HUES48 (cell line): ENCODE data around the gene CTNNA2.

Experiments
- H3K27ac ChIP-seq: one replicate; pipeline ENCODE4 v1.7.0; 2013; ENCODE audit warnings: low read depth, low read length, inconsistent platforms
- H3K27me3 ChIP-seq: 2 replicates; pipeline ENCODE4 v1.6.1; 2013; ENCODE audit warnings: mild to moderate bottlenecking, low read length; ENCODE audit not compliant: control insufficient read depth, insufficient read depth
- H3K36me3 ChIP-seq: 2 replicates; pipeline ENCODE4 v1.6.1; 2013; ENCODE audit warnings: low read length; ENCODE audit not compliant: control insufficient read depth, insufficient read depth
- H3K4me1 ChIP-seq: 2 replicates; pipeline ENCODE4 v1.6.1; 2013; ENCODE audit warnings: mild to moderate bottlenecking, low read length; ENCODE audit not compliant: control insufficient read depth, insufficient read depth
- H3K4me3 ChIP-seq: 2 replicates; pipeline ENCODE4 v1.5.1; 2013; ENCODE audit warnings: mild to moderate bottlenecking, low read depth, low read length
- H3K9ac ChIP-seq: 2 replicates; pipeline ENCODE4 v1.6.1; 2013; ENCODE audit warnings: mild to moderate bottlenecking, low read depth, low read length, moderate library complexity
- H3K9me3 ChIP-seq: 2 replicates; pipeline ENCODE4 v1.6.1; 2013; ENCODE audit warnings: low read length; ENCODE audit not compliant: control insufficient read depth, insufficient read depth

The CTNNA2 gene

DNA sequence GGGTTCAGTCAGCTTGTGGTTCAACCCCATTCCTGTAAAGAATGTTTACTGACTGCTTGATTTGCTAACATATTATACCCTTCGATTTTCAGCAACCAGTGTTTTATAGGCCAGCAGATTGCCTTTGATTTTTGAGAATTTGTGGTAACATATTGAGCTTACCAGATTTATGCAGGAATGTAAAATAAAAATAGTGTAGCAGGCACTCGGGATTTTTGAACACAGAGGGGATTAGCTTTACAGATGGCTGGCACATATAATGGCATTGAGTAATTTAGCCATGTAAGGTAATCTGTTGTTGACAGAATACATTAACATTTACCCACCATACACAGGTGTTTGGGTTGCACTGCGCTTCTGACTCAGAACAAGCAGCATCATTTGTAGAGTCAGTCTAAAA is 437.7 kb downstream of the CTNNA2 start:
- Histone ChIP-seq H3K36me3 (no peaks in the 10 kb centered on the region), H3K9me3 (no peaks in the 10 kb centered on the region), H3K4me3 (no peak overlapping the region), H3K4me1 (no peaks in the 10 kb centered on the region), H3K27me3 (no peaks in the 10 kb centered on the region), H3K27ac (no peak overlapping the region), H3K9ac (no peak overlapping the region)

DNA sequence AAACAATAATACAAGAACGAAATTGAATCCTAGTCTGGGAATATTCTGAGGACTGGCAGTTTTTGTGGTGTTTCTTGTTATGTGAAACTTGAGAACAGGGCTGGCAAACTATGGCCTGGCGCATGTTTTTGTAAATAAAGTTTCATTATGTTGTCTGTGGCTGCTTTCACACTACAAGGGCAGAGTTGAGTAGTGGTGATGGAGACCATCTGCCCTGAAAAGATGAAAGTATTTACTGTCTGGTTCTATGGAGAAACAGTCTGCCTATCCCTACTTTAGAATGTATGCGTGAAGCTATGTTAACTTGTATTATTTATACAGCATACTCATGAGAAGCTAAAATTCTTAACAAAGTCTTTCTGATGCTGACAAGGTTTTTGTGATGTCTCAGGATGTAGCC is 439.8 kb downstream of the CTNNA2 start:
- H3K27ac ChIP-seq = no peak overlapping the region
- H3K9ac ChIP-seq = no peak overlapping the region
- H3K4me3 ChIP-seq = no peak overlapping the region
- H3K4me1 ChIP-seq = no peaks in the 10 kb centered on the region
- no peaks in the 10 kb centered on the region for H3K9me3 ChIP-seq
- H3K27me3 ChIP-seq = no peaks in the 10 kb centered on the region
- H3K36me3 ChIP-seq = no peaks in the 10 kb centered on the region

GRCh38 chr2:79960035-79960434 is 447.2 kb downstream of the CTNNA2 start:
- no peaks in the 10 kb centered on the region for H3K27me3 ChIP-seq
- H3K4me1 ChIP-seq = peaks cover 5% of the 10 kb centered on the region; the same call in 1 of the 2 replicates
- H3K27ac ChIP-seq = no peak overlapping the region
- H3K4me3 ChIP-seq = no peak overlapping the region
- no peaks in the 10 kb centered on the region for H3K9me3 ChIP-seq
- no peak overlapping the region for H3K9ac ChIP-seq
- H3K36me3 ChIP-seq = no peaks in the 10 kb centered on the region

GRCh38 chr2:79960519-79960918 is 447.7 kb downstream of the CTNNA2 start:
- H3K4me3 ChIP-seq = no peak overlapping the region
- H3K9me3 ChIP-seq = no peaks in the 10 kb centered on the region
- H3K9ac ChIP-seq = no peak overlapping the region

GRCh38 chr2:79964966-79965365 is 452.1 kb downstream of the CTNNA2 start:
- H3K27me3 ChIP-seq = no peaks in the 10 kb centered on the region
- no peaks in the 10 kb centered on the region for H3K36me3 ChIP-seq
- H3K4me1 ChIP-seq = peaks cover 11% of the 10 kb centered on the region
- H3K9me3 ChIP-seq = no peaks in the 10 kb centered on the region
- no peak overlapping the region for H3K27ac ChIP-seq
- H3K9ac ChIP-seq = no peak overlapping the region
- H3K4me3 ChIP-seq = no peak overlapping the region

More at GRCh38 chr2:79960519-79960918, 447.7 kb downstream of the CTNNA2 start:
- Histone ChIP-seq H3K36me3 (no peaks in the 10 kb centered on the region), H3K27ac (no peak overlapping the region), H3K4me1 (peaks cover 5% of the 10 kb centered on the region; the same call in 1 of the 2 replicates), H3K27me3 (no peaks in the 10 kb centered on the region)

DNA sequence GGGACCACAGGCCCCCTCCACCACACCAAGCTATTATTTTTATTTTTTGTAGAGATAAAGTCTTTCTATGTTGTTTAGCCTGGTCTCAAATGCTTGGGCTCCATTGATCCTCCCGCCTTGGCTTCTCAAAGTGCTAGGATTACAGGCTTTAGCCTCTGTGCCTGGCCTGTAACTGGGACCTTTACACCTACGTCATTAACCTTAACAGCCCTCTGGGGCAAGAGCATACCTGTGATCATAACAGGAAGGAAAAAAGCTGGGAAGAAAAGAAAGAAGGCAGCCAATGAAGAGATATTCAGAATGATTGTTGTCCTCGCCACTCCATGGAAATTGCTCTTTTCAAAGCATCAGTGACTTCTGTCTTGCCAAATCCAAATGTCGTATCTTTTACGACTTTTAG is 453.5 kb downstream of the CTNNA2 start:
- no peak overlapping the region for H3K9ac ChIP-seq
- no peaks in the 10 kb centered on the region for H3K27me3 ChIP-seq
- no peaks in the 10 kb centered on the region for H3K9me3 ChIP-seq
- H3K4me1 ChIP-seq = peaks cover 13% of the 10 kb centered on the region
- no peak overlapping the region for H3K4me3 ChIP-seq
- H3K36me3 ChIP-seq = no peaks in the 10 kb centered on the region
- H3K27ac ChIP-seq = no peak overlapping the region

DNA sequence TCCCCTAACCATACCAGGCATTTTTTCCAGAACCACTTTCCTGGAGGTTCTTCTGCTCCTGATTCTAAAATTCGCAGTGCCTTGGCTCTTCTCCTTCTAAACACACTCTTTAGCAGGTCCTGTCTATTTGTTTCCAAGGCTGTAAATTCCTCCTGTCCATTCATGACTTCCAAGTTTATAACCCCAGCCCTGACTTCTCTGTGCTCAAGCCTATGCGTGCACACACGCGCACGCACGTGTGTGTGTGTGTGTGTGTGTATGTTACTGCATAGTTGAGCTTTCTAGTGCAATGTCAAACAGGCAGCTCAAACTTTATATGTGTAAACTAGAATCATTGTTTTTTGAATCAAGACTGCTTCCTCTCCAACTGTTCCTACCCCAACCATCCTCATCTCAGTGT is 454.0 kb downstream of the CTNNA2 start:
- Histone ChIP-seq H3K9me3 (no peaks in the 10 kb centered on the region), H3K4me1 (peaks cover 18% of the 10 kb centered on the region)

GRCh38 chr2:79971807-79972206 is 459.0 kb downstream of the CTNNA2 start:
- Histone ChIP-seq H3K9ac (no peak overlapping the region), H3K4me1 (peaks cover 40% of the 10 kb centered on the region), H3K9me3 (no peaks in the 10 kb centered on the region), H3K4me3 (no peak overlapping the region; the same call in 1 of the 2 replicates), H3K27ac (no peak overlapping the region), H3K36me3 (no peaks in the 10 kb centered on the region), H3K27me3 (no peaks in the 10 kb centered on the region)

More for the DNA sequence above, 454.0 kb downstream of the CTNNA2 start:
- Histone ChIP-seq H3K9ac (no peak overlapping the region), H3K4me3 (no peak overlapping the region), H3K27me3 (no peaks in the 10 kb centered on the region), H3K36me3 (no peaks in the 10 kb centered on the region), H3K27ac (no peak overlapping the region)

DNA sequence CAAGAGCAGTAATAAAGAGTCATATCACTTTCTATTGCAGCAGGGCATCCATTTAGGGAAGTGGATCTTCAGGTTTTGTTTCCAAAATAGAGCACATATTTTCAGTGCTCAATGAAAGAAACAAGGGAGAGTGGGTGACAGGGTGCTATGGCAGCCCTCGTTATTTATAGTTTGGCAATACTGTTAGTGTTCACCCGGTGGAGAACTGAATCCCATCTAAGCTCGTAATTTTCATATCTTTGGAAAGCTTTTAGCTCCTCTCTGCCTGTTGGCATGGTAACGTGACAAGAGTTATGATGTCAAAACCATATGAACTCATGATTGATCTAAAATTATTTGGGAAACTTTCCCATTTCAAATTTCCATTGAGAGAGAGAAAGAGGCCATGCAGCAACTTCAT is 459.8 kb downstream of the CTNNA2 start:
- Histone ChIP-seq H3K9me3 (no peaks in the 10 kb centered on the region), H3K36me3 (no peaks in the 10 kb centered on the region), H3K4me1 (peaks cover 49% of the 10 kb centered on the region), H3K4me3 (no peak overlapping the region), H3K27me3 (no peaks in the 10 kb centered on the region), H3K27ac (no peak overlapping the region), H3K9ac (no peak overlapping the region)

DNA sequence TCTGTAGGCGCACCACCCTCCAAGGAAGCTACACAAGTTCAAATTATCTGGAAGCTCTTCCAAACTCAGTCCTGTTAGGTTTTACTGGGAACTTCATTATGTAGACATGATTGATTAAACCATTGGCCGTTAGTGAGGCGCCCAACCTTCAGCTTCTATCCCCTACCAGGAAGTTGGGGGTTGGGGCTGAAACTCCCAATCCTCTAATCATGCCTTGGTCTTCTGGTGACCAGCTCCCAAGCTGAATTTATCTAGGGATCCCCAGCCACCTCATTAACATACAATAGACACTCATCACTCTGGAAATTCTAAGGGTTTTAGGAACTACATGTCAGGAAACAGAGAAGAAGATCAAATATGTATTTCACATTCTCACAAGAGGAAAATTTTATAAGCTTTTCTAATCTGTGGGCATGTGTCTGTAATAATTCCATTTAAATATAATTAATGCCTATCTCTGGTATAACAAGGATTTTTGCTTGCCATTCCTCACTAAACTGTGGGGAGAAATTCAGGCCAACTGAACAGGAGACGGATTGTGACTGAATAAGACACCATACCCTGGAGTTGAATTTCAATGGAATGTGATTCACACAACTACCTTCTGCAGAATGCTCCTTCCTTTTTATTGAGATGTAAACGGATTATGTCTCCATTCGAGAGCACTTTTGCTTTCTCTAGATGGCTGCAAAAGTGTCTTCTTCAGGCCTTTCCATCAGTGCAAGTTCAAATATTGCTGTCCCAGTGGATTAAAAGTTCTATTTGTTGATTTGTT is 463.1 kb downstream of the CTNNA2 start:
- Histone ChIP-seq H3K9ac (0 out of 2 replicates have a peak overlapping the region, but pooled peaks have one; percentile 23), H3K4me3 (peak overlapping the region; percentile 16; the same call in 1 of the 2 replicates), H3K4me1 (peaks cover 65% of the 10 kb centered on the region), H3K9me3 (no peaks in the 10 kb centered on the region), H3K27me3 (no peaks in the 10 kb centered on the region), H3K27ac (peak overlapping the region; percentile 52), H3K36me3 (no peaks in the 10 kb centered on the region)

DNA sequence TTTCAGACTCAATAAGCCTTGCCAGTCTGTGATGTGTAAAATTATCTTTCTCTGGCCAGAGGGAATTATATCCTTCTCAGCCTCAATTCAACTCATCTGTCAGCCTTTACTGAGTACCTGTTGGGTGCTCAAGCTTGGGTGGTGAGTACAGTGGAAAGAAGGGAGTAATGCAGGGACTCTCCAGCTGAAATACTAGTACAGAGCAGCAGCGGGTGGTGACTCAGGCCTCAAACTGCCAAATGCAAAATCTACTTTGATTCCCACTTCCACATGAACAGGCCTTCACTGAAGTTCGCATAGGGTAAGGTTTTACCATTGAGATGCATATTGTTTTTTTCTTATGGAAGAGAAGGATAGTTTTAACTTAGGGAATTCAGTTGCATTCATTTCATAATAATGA is 464.9 kb downstream of the CTNNA2 start:
- Histone ChIP-seq H3K27ac (no peak overlapping the region), H3K36me3 (no peaks in the 10 kb centered on the region), H3K4me1 (peaks cover 52% of the 10 kb centered on the region), H3K27me3 (no peaks in the 10 kb centered on the region), H3K4me3 (no peak overlapping the region), H3K9ac (no peak overlapping the region), H3K9me3 (no peaks in the 10 kb centered on the region)
